HG03095 (cell line): Measurements from ENCODE around the gene CCSAP.
"Not testable (repeated sequence)": the region's sequence is repeated elsewhere in the genome, so short reads cannot be mapped to it uniquely, and the experiment has no call there.

Source experiments
- ATAC-seq: cut with Tn5 transposase; IDR thresholded peaks from one replicate; pipeline ENCODE4 v1.9.1; 2021; ENCODE audit warnings: moderate library complexity; ENCODE audit not compliant: unreplicated experiment

Gene CCSAP

DNA sequence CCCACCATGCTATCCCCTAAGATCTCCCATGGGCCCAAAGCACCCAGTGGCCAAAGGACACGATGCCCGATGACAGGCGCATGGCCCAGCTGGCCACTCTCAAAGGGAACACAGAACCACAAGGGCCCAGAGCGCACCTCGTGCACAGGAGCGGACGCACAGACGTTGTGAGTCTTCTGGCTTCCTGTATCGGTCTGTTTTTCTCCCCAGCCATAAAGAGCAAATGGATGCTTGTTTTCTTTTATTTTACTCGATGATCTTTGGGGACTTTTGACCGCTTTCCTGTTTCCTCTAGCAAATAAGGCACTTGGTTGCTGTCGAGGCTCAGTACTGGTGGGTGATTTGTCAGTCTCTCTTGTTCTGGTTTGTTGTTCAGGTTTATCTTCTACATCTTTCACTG, 16.2 kb downstream of the CCSAP start:
- ATAC-seq: no peak

DNA sequence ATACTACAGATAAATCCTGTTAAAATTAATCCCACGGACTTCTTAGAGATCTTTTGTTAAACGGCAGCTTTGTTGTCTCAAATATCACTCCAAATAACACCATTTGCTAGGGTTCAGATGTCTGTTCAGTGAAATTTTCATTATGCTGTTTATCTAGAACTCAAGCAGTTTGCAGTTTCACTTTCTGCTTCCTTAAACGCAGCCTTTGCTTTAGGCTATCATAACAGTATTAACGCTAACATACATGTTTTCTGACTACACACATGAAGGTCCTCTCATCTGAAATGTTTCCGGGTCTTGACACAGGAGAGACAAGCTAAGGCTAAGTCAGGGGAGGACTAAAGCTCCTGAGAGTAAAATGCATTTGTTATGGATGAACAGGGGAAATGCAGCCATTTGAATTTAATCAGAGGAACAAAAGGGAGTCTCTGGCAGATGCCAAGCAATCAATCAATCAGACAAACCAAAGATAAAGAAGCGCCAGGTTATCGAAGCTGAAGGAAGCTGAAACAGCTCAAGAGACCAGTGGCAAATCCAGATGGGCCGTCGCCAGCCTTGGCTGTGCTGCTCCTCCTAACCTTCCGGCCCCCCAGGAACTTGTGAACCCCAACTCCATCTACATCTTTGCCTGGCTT, 16.9 kb downstream of the CCSAP start:
- ATAC-seq: no peak

DNA sequence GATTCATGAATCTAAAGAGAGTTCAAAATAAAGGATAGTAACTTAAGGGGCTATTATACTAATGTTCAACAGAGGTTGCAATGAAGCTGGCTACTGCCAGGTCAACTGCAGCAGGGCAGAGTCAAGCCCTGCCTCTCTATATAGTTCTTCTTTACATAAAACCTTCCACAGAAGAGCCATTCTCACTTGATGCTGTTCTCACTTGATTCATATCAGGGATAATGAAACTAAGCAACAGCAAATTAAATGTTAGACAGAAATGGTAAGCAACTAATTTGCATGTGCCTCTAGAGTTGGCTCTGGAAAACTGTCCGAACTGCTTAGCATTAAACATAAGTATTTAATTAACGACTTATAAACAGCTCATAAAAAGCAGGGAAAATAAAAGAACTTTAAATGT, 17.4 kb downstream of the CCSAP start:
- ATAC-seq: no peak

DNA sequence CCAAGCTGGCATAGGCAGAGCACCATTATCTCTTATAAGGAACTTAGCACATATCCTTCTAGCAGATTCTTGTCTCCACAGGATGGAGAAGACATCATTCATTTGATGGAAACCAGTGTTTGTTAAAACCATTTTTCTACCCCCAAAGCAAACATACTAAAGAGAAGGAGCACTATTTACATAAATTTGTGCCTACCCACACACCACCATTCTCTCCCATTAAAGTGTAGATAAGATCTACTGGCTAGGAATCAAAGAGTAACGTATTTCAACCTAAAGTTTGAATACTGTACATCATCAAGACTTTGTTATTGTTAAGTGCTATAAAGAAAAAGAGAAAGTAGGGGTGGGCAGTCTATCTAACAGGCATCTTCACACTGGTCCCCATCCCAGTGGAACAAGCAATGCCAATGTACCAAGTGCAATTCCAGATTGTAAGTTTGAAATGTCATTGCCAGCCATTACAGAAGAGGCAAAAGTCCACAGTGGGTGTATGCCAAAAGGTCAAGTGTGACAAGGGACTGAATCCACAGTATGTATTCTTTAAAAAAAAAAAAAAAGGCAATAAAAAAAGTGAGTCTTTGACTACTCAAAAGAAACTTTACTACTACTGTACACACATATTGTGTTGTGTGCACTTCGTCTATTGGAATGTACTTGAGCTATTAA, 18.8 kb downstream of the CCSAP start:
- ATAC-seq: no peak

DNA sequence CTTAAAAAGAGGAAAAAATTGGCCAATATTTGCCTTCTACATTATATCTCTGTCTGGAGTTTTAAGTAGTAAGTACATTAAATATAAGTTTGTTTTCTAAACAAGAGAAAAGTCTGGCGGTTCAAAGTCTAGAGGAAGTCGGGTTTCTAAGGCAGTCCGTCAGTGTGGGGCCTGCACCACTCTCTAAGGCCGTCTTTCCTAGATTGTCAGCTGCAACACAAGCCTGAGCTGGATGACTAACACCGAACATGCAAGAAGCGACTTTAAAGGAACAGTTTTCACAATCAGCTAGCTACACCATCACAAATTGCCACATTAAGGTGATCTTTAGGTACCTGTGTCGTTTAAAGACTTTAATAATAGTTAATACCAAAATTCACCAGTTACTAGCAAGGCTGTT, 19.6 kb downstream of the CCSAP start:
- ATAC-seq: no peak

DNA sequence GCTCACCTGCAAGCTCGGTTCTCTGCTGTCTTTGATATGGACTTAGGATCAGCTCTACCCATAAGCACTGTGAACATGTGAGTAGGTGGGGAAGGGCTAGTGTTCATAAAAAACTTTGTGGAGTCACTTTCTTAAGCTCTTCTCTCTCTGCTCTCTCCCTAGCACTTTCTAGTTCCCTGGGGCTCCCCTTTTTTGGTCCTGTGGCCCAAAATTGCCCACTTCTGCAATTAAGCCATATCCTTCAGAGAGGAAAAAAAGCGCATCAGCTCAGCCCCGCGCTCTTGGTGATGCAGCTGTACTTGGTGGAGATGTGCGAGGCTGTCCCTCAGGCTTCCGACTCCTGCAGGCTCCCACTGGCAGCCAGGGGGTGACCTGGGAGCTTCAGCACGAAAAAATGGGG, 23.4 kb downstream of the CCSAP start:
- no peak for ATAC-seq

DNA sequence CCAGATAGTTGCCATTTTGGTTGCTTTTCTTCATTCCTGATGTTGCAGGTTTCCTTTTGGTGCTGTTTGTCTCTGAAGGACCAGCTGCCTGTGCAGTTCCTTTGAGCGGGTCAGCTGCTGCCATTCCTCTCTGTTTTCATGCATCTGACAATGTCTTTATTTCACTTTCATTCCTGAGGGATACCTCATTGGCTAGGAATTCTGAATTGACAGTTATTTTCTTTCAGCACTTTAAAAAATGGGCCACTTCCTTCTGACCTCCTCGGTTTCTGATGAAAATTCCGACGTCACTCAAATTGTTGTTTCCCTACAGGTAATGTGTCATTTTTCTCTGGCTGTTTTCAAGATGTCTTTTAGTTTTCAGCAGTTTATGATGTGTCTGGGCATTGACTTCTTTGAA, 24.8 kb downstream of the CCSAP start:
- no peak for ATAC-seq

DNA sequence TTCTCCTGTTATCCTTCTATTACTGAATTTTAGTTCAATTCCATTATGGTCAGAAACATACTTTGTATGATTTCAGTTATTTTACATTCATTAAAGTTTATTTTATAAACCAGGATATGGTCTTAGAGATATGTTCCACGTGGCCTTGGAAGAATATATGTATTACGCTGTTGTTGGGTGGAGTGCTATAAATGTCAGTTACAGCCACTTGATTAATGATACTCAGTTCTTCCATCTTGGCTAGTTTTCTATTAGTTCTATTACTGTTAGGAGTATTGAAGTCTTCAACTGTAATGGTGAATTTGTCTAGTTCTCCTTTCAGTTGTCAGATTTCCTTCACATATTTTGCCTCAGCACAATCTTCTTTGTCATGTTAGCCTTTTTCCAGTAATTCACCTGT, 26.7 kb downstream of the CCSAP start:
- ATAC-seq: no peak

DNA sequence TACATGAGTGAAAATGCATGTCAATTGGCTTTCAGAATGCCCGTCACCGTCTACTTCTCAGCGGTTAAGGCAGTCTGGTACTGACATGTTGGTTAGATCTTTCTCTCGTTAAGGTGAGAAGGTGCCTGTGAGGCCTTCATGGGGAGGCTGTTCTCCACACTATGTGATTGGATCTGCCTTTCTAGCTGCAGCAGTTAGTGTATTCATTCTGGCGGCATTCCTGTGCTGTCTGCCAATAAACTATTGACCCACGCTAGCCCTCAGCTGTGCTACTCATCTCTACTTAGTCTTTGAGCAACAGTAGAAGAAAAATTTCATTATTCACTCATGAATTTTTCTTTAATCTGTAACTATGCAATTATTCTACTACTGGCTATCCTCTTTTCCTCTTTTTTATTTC, 32.0 kb downstream of the CCSAP start:
- ATAC-seq: no peak

DNA sequence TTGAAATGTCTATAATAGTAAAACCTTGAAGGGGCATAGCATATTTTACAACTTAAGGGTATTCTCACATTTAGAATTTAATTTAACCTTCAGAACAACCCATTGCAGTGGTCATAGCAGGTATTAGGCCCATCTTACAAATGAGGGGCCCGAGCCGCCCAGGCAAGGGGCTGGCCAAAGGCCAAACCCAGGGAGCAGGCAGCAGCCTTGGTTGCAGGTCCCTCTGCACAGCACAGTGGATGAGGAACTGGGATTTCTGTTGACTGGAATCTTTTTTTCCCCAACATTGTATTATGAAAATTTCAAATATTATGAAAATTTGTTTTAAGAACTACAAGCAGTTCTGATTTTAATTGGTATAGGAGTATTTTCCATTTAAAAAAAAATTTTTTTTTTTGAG, 33.2 kb downstream of the CCSAP start:
- ATAC-seq: no peak

DNA sequence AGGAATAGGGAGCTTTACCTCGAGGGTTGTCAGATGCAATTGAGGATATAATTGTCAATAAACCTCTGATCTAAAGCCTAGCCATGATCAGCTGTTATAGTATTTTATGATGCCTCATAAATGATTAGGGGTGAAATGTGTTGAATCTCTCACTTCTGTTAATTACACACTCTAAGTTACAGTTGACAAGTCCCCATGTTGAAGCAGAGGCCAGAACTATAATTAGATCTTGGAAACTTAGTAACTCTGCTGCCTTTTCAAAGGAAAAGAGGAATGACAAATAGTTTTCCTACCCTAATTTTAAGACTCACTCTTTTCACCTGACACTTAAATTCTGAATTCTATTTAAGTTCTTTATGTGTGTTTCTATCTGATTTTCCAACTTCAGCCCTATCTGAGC, 33.8 kb downstream of the CCSAP start:
- no peak for ATAC-seq

DNA sequence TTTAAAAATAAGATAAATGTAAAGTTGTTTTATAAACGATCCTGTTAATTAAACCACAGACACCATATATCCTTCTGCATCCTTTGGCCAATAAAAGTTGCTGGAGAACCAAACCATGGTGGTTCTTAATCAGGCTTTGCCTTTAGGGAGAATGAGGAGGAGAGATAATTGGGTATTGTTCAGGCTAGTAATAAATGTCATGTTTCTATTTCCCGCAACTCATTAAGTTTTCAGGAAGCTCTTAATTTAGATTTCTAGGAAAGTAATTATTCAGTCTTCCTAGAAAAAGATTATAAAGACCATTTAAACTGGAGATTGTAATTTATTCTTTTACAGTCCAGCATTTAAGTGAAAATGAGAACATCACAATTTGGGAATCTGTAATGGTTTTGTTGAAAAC, 37.5 kb downstream of the CCSAP start:
- ATAC-seq: no peak

DNA sequence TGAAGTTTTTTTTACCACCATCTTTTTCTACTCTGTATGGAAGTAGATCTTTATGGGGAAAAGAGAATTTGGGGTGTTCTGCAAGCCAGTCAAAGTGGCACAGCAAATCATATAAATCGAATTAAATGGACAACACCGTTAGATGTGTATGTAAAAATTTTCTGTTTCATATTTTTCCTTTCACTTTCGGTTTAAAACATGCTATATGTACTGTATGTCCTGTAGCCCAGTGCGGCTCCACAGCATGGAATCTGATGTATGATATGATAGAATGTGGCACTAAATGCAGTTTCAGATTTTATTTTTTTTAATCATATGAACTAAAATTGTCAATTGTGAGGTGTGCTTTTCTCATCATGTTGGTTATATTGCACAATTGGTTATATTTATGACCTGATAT, 39.0 kb downstream of the CCSAP start:
- no peak for ATAC-seq

DNA sequence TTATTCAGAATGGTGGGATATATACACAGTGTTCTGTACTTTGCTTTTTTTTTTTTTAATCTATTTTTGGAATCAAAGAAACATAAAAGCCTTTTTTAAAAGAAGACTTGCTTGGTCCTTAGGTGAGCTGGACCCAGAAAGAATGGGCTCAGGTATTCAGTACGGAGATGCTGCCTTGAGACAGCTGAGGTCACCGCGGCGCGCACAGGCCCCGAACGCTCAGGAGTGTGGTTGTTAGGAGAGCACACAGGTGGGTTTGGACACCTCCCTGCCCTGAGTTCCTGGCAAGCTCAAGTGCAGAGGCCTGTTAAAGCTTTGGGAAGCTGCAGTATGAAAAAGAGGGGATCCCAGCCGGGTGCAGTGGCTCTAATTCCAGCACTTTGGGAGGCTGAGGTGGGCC, 40.1 kb downstream of the CCSAP start:
- ATAC-seq: no peak

DNA sequence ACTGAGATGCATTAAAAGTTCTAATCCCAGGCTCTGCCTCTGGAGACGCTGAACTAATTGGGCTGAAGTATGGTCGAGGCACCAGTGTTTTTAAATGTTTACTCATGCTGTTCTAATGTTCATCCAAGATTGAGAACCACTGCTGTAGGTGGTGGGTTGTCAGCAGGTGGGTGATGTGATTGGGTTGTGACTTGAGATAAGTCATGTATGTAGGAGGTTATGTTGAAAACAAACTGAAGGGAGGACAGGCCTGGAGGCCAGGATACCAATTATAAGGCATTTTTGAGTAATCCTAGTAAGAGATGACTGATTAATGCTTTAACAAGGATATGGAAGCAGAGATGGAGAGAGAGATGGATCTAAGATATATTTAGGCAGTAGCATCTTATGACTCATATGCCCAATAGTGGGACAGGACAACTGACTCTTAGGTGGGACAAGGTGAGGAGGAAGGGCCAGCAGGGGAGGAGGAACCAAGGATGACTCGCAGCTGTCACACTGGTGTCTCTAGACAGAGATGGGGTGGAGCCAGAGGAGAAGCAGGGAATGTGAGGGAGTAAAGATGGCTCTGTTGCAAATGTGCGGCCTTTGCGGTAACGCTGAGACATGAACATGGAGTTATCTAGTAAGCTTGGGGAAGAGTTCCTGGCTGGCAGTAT, 42.6 kb downstream of the CCSAP start:
- no peak for ATAC-seq

DNA sequence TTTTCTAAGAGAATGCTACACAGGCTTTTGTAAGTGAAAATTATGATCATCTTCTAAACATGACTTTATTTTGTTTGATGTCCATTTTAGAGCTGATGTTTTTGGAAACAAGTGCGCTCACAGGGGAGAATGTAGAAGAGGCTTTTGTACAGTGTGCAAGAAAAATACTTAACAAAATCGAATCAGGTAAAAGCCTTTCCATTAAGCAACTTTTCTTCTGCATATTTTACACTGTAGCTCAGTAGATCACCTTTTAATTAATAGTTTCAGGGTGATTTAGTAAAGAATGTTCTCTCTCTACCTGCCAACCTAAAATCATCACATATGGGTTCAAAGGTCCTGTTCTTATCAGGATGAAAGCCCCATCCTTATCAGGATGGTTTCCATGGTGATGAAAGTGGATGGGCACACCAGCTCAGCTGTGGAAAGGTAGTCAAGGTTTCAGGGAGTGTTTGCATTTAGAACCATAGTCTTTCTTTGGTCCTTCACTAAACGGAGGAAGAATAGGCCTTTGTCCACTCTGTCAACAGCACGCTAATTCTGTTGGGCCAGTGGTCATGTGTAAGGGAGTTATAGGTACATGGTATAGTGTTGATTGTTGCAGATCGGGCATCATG, 43.9 kb downstream of the CCSAP start:
- ATAC-seq: no peak

DNA sequence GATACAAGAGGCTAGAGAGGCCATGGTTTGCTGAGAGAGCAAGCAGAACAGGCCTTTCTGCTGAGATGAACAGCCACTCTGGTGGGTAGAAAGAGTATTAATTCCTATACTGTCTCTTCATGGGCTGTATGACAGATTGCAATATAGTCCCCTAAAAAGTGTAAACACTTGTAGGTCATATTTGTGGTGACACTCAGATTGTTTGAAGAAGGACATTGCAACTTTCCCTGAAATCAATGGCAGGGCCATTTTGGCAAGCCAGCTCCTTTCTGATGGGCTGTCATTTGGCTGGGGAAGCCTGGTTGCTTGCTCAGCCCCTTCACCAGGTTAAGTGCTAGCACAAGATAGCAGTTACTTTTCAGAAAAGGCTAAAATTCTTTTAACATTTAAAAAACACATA, 44.4 kb downstream of the CCSAP start:
- no peak for ATAC-seq

DNA sequence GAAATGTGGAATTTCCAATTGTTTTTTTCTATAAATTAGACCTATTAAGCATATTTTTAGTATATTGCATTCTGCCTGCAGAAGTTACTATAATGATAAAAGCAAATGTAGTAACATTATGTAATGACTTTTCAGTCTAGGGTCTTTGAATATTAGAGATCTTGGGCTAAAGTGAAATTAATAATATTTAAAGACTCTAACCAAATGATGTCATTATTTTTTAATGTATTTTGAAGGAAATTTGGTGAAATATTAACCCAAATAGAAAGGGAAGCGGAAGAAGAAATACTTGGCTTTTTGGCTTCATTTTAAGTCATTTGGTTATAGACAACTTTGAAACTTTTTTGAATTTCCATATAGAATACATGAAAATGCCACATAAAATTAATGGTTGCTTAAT, 45.1 kb downstream of the CCSAP start:
- no peak for ATAC-seq

DNA sequence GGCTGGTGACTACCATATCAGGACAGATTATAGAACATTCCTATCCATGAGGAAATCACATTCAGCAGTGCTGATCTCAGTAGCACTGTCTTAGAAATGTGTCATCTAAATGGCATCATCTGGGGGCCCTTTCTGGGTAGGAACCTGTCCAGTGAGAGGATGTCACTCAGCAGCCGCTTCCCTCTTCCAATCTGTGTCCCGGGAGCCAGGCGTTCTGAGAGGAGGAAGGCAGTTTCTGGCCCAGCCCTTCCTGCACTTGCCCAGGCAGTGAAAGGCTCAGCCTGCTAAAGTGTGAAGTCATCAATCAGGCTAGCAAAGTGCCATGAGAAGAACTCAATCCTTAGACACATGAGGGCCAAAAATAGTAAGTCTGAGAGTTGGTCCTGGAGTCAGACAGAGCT, 46.3 kb downstream of the CCSAP start:
- no peak for ATAC-seq

DNA sequence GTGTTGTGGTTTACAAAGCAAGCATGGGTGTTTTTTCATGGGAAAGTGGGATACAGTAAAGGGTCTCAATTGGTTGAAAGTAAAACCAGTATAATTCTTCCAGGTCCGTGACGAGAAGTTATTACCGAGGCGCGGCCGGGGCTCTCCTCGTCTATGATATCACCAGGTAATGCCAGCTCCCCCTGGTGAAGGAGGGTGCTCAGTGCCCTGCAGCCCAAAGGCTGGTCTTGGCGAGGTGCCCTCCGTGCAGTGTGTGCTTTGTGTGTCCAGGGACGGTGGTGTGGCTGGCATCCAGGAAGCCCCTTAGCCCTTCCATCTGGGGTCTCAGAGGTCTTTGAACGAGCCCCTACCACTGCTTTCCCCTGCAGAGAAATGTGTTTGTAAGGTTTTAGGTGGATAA, 47.1 kb downstream of the CCSAP start:
- no peak for ATAC-seq

DNA sequence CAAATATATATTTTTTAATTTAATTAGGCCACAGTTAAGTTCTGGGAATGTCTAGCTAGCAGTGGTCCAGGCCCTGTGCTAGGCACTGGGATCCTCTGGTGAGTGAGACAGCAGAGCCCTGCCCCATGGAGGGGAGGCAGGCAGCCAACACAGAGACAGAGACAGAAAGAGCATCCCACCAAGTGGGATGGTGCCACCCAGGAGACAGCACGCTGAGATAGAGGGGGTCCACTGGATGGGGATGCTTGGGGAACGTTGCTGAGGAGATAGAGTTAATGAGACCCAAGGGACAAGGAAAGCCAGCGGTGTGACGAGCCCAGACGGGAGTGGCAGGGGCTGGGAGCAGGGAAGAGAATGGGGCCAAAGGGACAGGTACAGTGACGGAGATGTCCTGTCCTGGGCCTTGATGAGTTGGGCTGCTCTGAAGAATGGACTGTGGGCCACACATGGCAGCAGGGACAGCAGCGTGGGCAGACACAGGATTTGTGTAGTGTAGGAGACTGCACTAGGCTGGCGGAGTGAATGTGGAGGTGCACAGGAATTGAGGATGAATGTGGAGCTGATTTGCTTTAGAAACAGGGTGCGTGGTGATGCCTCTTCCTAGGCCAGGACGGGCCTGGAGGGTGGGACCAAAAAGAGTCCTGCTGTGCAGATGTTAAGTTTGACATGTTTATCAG, 49.2 kb downstream of the CCSAP start:
- no peak for ATAC-seq

DNA sequence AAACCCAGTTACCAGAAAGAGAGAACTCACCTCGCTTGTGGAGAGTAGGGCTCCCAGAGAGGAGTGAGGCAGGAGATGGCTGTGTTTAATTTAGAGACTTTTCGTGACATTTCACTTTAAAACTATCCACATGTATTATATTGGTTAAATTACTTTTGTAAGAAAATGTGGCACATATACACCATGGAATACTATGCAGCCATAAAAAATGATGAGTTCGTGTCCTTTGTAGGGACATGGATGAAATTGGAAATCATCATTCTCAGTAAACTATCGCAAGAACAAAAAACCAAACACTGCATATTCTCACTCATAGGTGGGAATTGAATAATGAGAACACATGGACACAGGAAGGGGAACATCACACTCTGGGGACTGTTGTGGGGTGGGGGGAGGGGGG, 51.2 kb downstream of the CCSAP start:
- ATAC-seq: not testable (repeated sequence)
